Activated CD4-positive, alpha-beta T cell treated with anti-CD3 and anti-CD28 coated beads, Interleukin-2, amount 10 ng/mL, durations not matched to agents 7 days and 5 days (primary cell): ENCODE data around the gene RPL19. TPM values are rescaled to one million over a fixed set of nuclear protein-coding genes. Genes with fewer than 3 reads are reported as not detected.
A peak's percentile ranks its signal among the peaks of the same experiment; 100 is the strongest.

Experiments used
- CTCF ChIA-PET: fragments of 350-600 bp; sonication (Branson Sonifier 250); formaldehyde crosslinking; loops from one replicate; lab custom pipeline; 2021; ENCODE audit warnings: antibody characterized with exemption; lab: Charles Lee
- POLR2A ChIA-PET: fragments of 350-600 bp; sonication (Branson Sonifier 250); formaldehyde crosslinking; loops from one replicate; lab custom pipeline; 2021; ENCODE audit warnings: antibody characterized with exemption; lab: Charles Lee
- DNase-seq: peaks from one replicate; pipeline ENCODE4 v3.0.0-alpha.2; 2020
- H3K27ac Mint-ChIP-seq: one replicate; pipeline ENCODE4 v1.8.0; 2021; ENCODE audit warnings: mild to moderate bottlenecking, moderate library complexity, mixed read lengths
- H3K27me3 Mint-ChIP-seq: one replicate; pipeline ENCODE4 v1.8.0; 2021; ENCODE audit warnings: mixed read lengths
- H3K36me3 Mint-ChIP-seq: one replicate; pipeline ENCODE4 v1.8.0; 2021; ENCODE audit warnings: low read depth, mixed read lengths
- H3K4me1 Mint-ChIP-seq: one replicate; pipeline ENCODE4 v1.8.0; 2021; ENCODE audit warnings: mixed read lengths
- H3K4me3 Mint-ChIP-seq: one replicate; pipeline ENCODE4 v1.8.0; 2021; ENCODE audit warnings: mild to moderate bottlenecking, moderate library complexity, mixed read lengths
- H3K9me3 Mint-ChIP-seq: one replicate; pipeline ENCODE4 v1.8.0; 2021; ENCODE audit warnings: mixed read lengths
- total RNA-seq, 2 experiments: library from RNA; stranded (reverse); gene quantifications; one replicate each; pipeline ENCODE4 v1.2.3, GENCODE V29; 2021

RPL19 gene
- total RNA-seq, 2 experiments from 2014 or later = 1,832 to 1,924 TPM

- Mint-ChIP-seq H3K4me1 (peaks cover 34% of the 10 kb centered on the region), H3K9me3 (no peaks in the 10 kb centered on the region), H3K4me3 (no peak overlapping the region), H3K27ac (no peak overlapping the region), H3K36me3 (peaks cover 16% of the 10 kb centered on the region), H3K27me3 (no peaks in the 10 kb centered on the region)
- no peak for DNase-seq
- POLR2A ChIA-PET = no interaction called here
- CTCF ChIA-PET = interaction anchor here (1.5 to 3.2 kb wide), 2 partner anchors 18 to 43 kb away, joined by 6 to 8 read pairs; no protein-coding TSS in a partner anchor
Measured at GRCh38 chr17:39192901-39193300, 7.2 kb upstream of the RPL19 start.

GRCh38 chr17:39193346-39193745, 6.7 kb upstream of the RPL19 start:
- Mint-ChIP-seq H3K4me3 (no peak overlapping the region), H3K4me1 (peaks cover 38% of the 10 kb centered on the region)

GRCh38 chr17:39194089-39194984, 5.7 kb upstream of the RPL19 start:
- Mint-ChIP-seq H3K27ac (no peak overlapping the region), H3K4me1 (peaks cover 48% of the 10 kb centered on the region), H3K36me3 (peaks cover 16% of the 10 kb centered on the region), H3K4me3 (no peak overlapping the region), H3K27me3 (no peaks in the 10 kb centered on the region), H3K9me3 (no peaks in the 10 kb centered on the region)
- ChIA-PET CTCF (interaction anchor here (1.0 to 3.2 kb wide), 3 partner anchors 12 to 30 kb away, joined by 3 to 8 read pairs (median 3); no protein-coding TSS in a partner anchor), POLR2A (interaction anchor here (0.5 kb wide), 1 partner anchor 174 kb away, joined by 3 read pairs; no protein-coding TSS in a partner anchor)
- DNase-seq = no peak

More at GRCh38 chr17:39193346-39193745, 6.7 kb upstream of the RPL19 start:
- Mint-ChIP-seq H3K27ac (no peak overlapping the region), H3K36me3 (peaks cover 16% of the 10 kb centered on the region), H3K9me3 (no peaks in the 10 kb centered on the region), H3K27me3 (no peaks in the 10 kb centered on the region)
- no peak for DNase-seq
- ChIA-PET CTCF (interaction anchor here (1.5 to 3.2 kb wide), 2 partner anchors 18 to 43 kb away, joined by 6 to 8 read pairs; no protein-coding TSS in a partner anchor), POLR2A (interaction anchor here (0.5 kb wide), 1 partner anchor 173 kb away, joined by 3 read pairs; no protein-coding TSS in a partner anchor)

- no peak for DNase-seq
- Mint-ChIP-seq H3K27me3 (no peaks in the 10 kb centered on the region), H3K4me1 (peaks cover 53% of the 10 kb centered on the region), H3K9me3 (no peaks in the 10 kb centered on the region), H3K27ac (no peak overlapping the region), H3K4me3 (peak overlapping the region; percentile 3), H3K36me3 (peaks cover 16% of the 10 kb centered on the region)
- CTCF ChIA-PET = interaction anchor here (0.6 to 1.3 kb wide), 5 partner anchors 13 to 496 kb away, joined by 3 to 4 read pairs (median 3); no protein-coding TSS in a partner anchor
- POLR2A ChIA-PET = interaction anchor here (0.5 kb wide), 1 partner anchor 12 kb away, joined by 3 read pairs; no protein-coding TSS in a partner anchor
Measured at GRCh38 chr17:39194985-39195524, 5.0 kb upstream of the RPL19 start.

- Mint-ChIP-seq H3K9me3 (no peaks in the 10 kb centered on the region), H3K4me3 (peak overlapping the region; percentile 79), H3K27ac (no peak overlapping the region), H3K27me3 (no peaks in the 10 kb centered on the region), H3K36me3 (peaks cover 17% of the 10 kb centered on the region), H3K4me1 (peaks cover 53% of the 10 kb centered on the region)
- no peak for DNase-seq
- ChIA-PET CTCF (interaction anchor here (0.6 to 1.3 kb wide), 6 partner anchors 13 to 496 kb away, joined by 3 to 5 read pairs (median 3); no protein-coding TSS in a partner anchor), POLR2A (interaction anchor here (0.5 kb wide), 1 partner anchor 11 kb away, joined by 3 read pairs; no protein-coding TSS in a partner anchor)
Measured at GRCh38 chr17:39195568-39196160, 4.4 kb upstream of the RPL19 start.

- Mint-ChIP-seq H3K4me3 (peak overlapping the region; percentile 79), H3K9me3 (no peaks in the 10 kb centered on the region), H3K27me3 (no peaks in the 10 kb centered on the region), H3K27ac (peak overlapping the region; percentile 76), H3K36me3 (peaks cover 21% of the 10 kb centered on the region), H3K4me1 (peaks cover 59% of the 10 kb centered on the region)
- ChIA-PET CTCF (interaction anchor here (0.9 to 1.1 kb wide), 2 partner anchors 29 to 43 kb away, joined by 3 to 5 read pairs; no protein-coding TSS in a partner anchor), POLR2A (no interaction called here)
- no peak for DNase-seq
Measured at GRCh38 chr17:39196241-39196807, 3.8 kb upstream of the RPL19 start.

- Mint-ChIP-seq H3K27ac (peak overlapping the region; percentile 72), H3K9me3 (no peaks in the 10 kb centered on the region), H3K4me3 (peak overlapping the region; percentile 79), H3K27me3 (no peaks in the 10 kb centered on the region), H3K36me3 (peaks cover 25% of the 10 kb centered on the region), H3K4me1 (peaks cover 63% of the 10 kb centered on the region)
- DNase-seq = peak; percentile 14
- ChIA-PET CTCF (interaction anchor here (0.6 to 1.0 kb wide), 3 partner anchors 39 to 371 kb away, joined by 3 to 4 read pairs (median 3); no protein-coding TSS in a partner anchor), POLR2A (no interaction called here)
Measured at GRCh38 chr17:39196808-39197291, 3.2 kb upstream of the RPL19 start.

GRCh38 chr17:39197380-39198185, 2.5 kb upstream of the RPL19 start, which contains the start of gene CACNB1:
Gene CACNB1, minus strand, starts transcription at chr17:39197669. Its CDS starts 174 bp downstream, at chr17:39197495.
- H3K27me3 Mint-ChIP-seq = no peaks in the 10 kb centered on the region
- peaks cover 27% of the 10 kb centered on the region for H3K36me3 Mint-ChIP-seq
- ChIA-PET POLR2A (no interaction called here), CTCF (interaction anchor here (0.6 to 1.0 kb wide), 4 partner anchors 38 to 403 kb away, joined by 3 to 4 read pairs (median 3); no protein-coding TSS in a partner anchor)
- H3K9me3 Mint-ChIP-seq = no peaks in the 10 kb centered on the region
- H3K4me3 Mint-ChIP-seq = peak within 1 kb of the TSS; percentile 79
- H3K27ac Mint-ChIP-seq = peak within 1 kb of the TSS; percentile 99
- DNase-seq = peak; percentile 74
- peaks cover 68% of the 10 kb centered on the region for H3K4me1 Mint-ChIP-seq

GRCh38 chr17:39198186-39198566, 1.9 kb upstream of the RPL19 start:
- no peaks in the 10 kb centered on the region for H3K27me3 Mint-ChIP-seq
- peaks cover 68% of the 10 kb centered on the region for H3K4me1 Mint-ChIP-seq
- H3K9me3 Mint-ChIP-seq = no peaks in the 10 kb centered on the region
- peaks cover 29% of the 10 kb centered on the region for H3K36me3 Mint-ChIP-seq
- DNase-seq = no peak
- POLR2A ChIA-PET = no interaction called here
- H3K27ac Mint-ChIP-seq = peak overlapping the region; percentile 99
- peak overlapping the region; percentile 79 for H3K4me3 Mint-ChIP-seq
- CTCF ChIA-PET = interaction anchor here (0.7 to 1.5 kb wide), 4 partner anchors 9 to 330 kb away, joined by 3 to 5 read pairs (median 4); no protein-coding TSS in a partner anchor

- Mint-ChIP-seq H3K9me3 (no peaks in the 10 kb centered on the region), H3K27ac (peak overlapping the region; percentile 99), H3K27me3 (no peaks in the 10 kb centered on the region), H3K36me3 (peaks cover 35% of the 10 kb centered on the region), H3K4me3 (peak overlapping the region; percentile 79), H3K4me1 (peaks cover 62% of the 10 kb centered on the region)
- ChIA-PET POLR2A (interaction anchor here (0.6 to 0.8 kb wide), 2 partner anchors 32 to 46 kb away, joined by 3 to 4 read pairs; no protein-coding TSS in a partner anchor), CTCF (interaction anchor here (0.8 to 1.8 kb wide), 7 partner anchors 9 to 47 kb away, joined by 3 to 10 read pairs (median 5); partner anchors contain the start of gene STAC2)
- DNase-seq = peak; percentile 92
Measured at GRCh38 chr17:39199820-39200069, 338 bp upstream of the RPL19 start.

- ChIA-PET CTCF (interaction anchor here (1.7 kb wide), 1 partner anchor 35 kb away, joined by 10 read pairs; no protein-coding TSS in a partner anchor), POLR2A (no interaction called here)
- H3K4me3 Mint-ChIP-seq = peak overlapping the region; percentile 79
- H3K36me3 Mint-ChIP-seq = peaks cover 40% of the 10 kb centered on the region
- no peak for DNase-seq
- H3K27ac Mint-ChIP-seq = peak overlapping the region; percentile 99
- H3K9me3 Mint-ChIP-seq = no peaks in the 10 kb centered on the region
- H3K27me3 Mint-ChIP-seq = no peaks in the 10 kb centered on the region
- peaks cover 51% of the 10 kb centered on the region for H3K4me1 Mint-ChIP-seq
Measured at GRCh38 chr17:39200957-39201510, 951 bp downstream of the RPL19 start.
